Skeletal muscle satellite cell (primary cell): ENCODE measurements around the gene HOXA5.

Source experiments
- H3K27me3 ChIP-seq: 2 replicates; pipeline ENCODE4 v1.7.0; 2013; ENCODE audit warnings: low read length; ENCODE audit not compliant: control insufficient read depth, insufficient read depth
- H3K36me3 ChIP-seq: 2 replicates; pipeline ENCODE4 v1.7.0; 2013; ENCODE audit warnings: mild to moderate bottlenecking, control low read depth, low read length; ENCODE audit not compliant: insufficient read depth
- H3K4me1 ChIP-seq: 2 replicates; pipeline ENCODE4 v1.7.0; 2013; ENCODE audit warnings: low read length; ENCODE audit not compliant: control insufficient read depth, insufficient read depth
- H3K4me2 ChIP-seq: 2 replicates; pipeline ENCODE4 v1.7.0; 2013; ENCODE audit warnings: mild to moderate bottlenecking, low read length
- H3K4me3 ChIP-seq: 2 replicates; pipeline ENCODE4 v1.7.0; 2013; ENCODE audit warnings: low read length
- H3K9ac ChIP-seq: 2 replicates; pipeline ENCODE4 v1.7.0; 2013; ENCODE audit warnings: mild to moderate bottlenecking, low read depth, low read length, moderate library complexity
- H3K9me3 ChIP-seq: replicated peaks from 2 replicates; pipeline ENCODE4 v1.7.0; 2013; ENCODE audit warnings: mild to moderate bottlenecking, control low read depth, low read length

HOXA5 gene

DNA sequence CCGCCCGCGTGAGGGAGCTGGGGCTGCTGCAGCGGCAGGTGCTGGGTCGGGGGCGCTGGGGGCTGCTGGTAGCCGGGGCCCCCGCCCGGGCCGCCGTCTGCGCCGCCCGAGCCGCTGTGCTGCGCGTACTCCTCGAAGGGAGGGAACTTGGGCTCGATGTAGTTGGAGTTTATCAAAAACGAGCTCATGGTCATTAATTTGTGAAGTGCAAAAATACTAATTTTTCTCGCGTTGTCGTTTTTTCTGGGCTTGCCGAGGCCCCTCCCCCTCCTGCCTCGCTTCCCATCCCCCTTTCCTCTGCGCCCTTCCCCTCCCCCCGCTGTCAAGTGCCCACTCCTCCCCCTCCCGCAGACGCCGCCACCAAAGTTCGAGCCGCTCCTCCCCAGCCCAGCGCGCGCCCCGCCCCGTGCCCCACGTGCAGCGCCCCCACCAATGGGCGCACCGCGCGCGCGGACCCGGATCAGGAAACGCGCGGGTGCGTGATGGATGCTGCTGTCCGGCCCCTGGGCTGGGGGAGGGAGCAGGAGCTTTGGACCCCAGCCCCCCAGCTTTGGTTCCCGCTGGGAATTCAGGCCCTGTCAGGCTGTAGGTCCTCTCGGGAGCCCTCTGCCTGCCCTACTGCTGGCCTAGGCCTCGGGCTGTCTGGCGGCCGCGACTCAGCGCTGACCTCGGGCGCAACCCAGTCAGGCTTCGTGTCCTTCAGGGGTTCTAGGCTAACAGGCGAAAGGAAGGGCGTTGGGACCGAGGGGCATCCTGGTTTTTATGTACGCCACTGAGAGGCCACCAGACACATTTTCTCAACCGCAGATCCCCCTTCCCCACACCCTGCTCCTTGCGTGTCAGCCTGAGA lies 12.7 kb downstream of the HOXA5 start, which contains the start of gene HOXA4:
Gene HOXA4 (minus strand): TSS at position 218 of the 850 bp plus-strand sequence. CDS start 24 bp downstream, at position 194.
- Histone ChIP-seq H3K9me3 (no peaks in the 10 kb centered on the region), H3K36me3 (peaks cover 6% of the 10 kb centered on the region), H3K9ac (peak within 1 kb of the TSS; percentile 93), H3K4me2 (peak within 1 kb of the TSS; percentile 95), H3K4me1 (peaks cover 37% of the 10 kb centered on the region), H3K4me3 (peak within 1 kb of the TSS; percentile 91), H3K27me3 (no peaks in the 10 kb centered on the region)

DNA sequence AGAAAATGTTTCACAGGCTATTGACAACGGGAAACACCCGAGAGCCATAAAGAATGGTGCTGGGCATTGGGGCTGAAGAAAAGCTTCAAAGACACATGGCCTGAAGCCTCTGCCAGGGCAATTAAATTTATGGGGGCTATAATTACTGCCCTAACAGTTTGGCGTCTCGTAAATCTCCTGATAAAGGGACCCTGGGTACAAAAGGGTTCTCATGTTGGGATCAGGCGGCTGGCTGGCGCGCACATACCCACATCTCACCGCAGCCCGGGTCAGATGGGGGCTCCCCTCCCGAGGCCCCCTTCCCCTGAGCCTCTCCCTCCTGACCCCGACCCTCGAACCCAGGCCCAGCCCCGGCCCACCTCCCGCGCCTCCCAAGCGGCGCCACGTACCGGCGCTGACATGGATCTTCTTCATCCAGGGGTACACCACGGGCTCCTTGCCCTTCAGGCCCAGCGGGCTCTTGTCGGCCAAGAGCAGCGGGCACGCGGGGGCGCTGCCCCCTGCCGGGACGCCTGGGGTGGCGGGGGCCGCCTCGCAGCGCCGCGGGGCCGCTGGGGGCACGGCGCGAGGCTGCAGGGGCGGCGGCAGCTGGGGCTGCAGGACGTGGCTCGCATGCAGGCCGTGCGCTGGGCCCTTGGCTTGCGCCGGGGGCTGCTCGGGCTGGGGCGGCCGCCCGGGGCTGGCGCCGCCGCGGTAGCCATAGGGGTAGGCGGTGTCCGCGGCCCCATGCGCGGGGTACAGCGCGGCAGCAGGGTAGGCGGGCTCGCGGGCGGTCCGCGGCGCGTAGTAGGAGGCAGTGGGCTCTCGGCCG lies 13.5 kb downstream of the HOXA5 start:
- Histone ChIP-seq H3K4me1 (peaks cover 28% of the 10 kb centered on the region), H3K36me3 (peaks cover 8% of the 10 kb centered on the region), H3K4me2 (peak overlapping the region; percentile 95), H3K9me3 (no peaks in the 10 kb centered on the region), H3K27me3 (no peaks in the 10 kb centered on the region), H3K4me3 (peak overlapping the region; percentile 91), H3K9ac (peak overlapping the region; percentile 80)

DNA sequence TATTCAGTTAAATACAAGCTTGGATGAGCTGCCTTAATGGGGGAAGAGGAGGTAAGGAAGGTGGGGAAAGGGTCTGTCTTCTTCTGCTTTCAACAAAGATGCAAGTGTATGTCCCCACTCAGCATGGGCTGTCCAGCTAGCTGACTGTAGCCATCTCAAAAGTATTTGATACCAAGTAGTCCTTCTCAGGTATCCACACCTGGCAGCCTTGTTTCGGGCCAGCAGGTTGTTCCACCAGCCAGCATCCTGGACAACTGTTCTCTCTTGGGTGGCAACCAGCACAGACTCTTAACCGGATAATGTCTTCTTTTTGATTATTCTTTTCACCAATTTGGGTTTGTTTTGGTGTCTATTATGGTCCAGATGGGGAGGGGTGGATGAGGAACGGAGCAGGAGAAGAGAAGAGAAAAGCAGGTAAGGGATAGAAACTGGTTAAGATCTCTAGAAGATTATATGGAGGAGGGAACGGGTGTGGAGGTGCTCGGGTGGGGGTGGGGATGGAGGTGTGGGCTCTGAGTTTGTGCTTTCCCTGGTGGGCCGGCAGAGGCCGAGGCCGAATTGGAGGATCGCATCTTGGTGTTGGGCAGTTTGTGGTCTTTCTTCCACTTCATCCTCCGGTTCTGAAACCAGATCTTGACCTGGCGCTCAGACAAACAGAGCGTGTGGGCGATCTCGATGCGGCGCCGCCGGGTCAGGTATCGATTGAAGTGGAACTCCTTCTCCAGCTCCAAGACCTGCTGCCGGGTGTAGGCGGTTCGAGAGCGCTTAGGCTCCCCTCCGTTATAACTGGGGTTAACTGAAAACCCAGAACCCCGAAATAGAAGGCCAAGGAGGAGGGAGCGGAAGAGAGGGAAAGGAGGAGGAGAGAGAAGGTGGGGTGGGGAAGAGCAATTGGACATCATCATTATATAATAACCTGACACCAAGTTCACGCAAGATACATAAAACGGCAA lies 14.4 kb downstream of the HOXA5 start:
- Histone ChIP-seq H3K36me3 (peaks cover 11% of the 10 kb centered on the region), H3K9ac (peak overlapping the region; percentile 80), H3K4me1 (peaks cover 21% of the 10 kb centered on the region), H3K4me2 (peak overlapping the region; percentile 95), H3K27me3 (no peaks in the 10 kb centered on the region), H3K9me3 (no peaks in the 10 kb centered on the region), H3K4me3 (peak overlapping the region; percentile 91)

DNA sequence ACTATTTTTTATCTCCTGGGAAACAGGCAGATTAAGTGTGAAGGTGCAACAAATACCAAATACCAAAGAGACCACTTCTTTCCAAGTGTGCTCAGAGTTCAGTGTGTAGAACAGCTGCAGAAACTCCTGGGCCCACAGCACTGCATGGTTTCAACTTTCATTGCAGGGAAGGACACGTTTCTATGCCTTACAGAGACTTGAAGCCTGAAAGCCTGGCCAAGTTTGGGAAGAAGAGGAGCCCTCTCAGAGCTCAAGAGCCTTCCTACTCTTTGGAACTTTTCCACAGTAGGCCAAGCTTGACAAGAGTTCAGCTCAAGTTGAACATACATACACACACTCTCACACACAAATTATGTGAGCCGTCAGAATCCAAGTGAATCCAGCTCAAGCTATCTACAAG lies 15.4 kb downstream of the HOXA5 start:
- Histone ChIP-seq H3K4me3 (no peak overlapping the region), H3K4me2 (no peak overlapping the region), H3K36me3 (peaks cover 11% of the 10 kb centered on the region), H3K4me1 (peaks cover 16% of the 10 kb centered on the region), H3K27me3 (no peaks in the 10 kb centered on the region), H3K9ac (no peak overlapping the region), H3K9me3 (no peaks in the 10 kb centered on the region)

DNA sequence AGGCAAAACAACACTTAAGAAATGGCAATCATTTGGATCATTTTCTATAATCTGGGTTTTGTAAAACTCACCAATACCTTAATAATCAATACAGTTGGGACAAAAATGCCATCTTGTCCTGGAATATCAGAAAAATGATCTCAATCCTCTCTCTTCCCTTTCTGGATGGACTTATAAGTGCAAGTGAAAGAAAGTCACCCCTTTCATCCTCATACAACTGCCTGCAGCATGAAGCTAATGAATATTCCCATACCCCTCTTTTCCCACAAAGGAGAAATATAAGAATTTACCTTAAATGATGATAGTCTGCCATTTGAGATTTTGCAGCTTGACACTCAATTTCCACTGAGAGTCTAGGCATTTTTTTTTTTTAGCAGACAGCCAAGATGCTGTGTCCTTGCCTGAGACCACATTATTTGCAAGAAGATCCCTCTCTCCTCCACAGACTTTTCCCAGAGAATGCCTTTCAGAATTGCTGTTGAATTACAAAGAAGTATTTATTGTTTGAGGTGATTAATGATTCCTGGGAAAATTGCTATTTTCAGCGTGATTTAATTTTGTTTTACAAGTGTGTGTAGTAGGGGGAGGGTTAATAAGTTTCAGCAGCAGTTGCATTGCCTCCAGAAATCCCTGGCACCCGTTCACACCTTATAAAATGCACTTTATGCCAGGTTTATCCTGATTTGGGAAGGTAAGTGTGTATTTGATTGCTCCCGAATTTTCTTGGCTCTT lies 16.7 kb downstream of the HOXA5 start:
- H3K4me3 ChIP-seq = no peak overlapping the region
- peaks cover 16% of the 10 kb centered on the region for H3K4me1 ChIP-seq
- H3K27me3 ChIP-seq = no peaks in the 10 kb centered on the region
- peaks cover 20% of the 10 kb centered on the region for H3K36me3 ChIP-seq
- H3K9ac ChIP-seq = no peak overlapping the region
- no peaks in the 10 kb centered on the region for H3K9me3 ChIP-seq
- no peak overlapping the region for H3K4me2 ChIP-seq

DNA sequence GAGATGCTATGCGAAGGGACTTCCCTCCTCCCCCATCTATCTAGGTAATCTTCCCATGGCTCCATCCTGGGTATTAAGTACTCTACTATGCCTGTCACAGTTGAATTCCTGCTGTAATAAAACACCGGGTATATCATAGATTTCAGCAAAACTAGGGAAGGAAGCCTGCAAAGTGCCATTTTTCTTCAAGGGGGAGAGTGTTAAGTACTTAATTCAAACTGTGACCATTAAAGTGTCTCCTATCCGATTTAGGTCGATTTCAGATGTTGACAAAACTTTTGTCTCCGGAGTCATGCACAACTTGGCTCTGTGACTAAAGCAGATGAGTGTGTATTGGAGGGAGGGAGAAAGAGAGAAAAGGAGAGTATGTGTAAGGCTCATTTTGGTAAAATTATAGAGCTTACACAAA lies 17.5 kb downstream of the HOXA5 start:
- Histone ChIP-seq H3K27me3 (no peaks in the 10 kb centered on the region), H3K9ac (no peak overlapping the region)

DNA sequence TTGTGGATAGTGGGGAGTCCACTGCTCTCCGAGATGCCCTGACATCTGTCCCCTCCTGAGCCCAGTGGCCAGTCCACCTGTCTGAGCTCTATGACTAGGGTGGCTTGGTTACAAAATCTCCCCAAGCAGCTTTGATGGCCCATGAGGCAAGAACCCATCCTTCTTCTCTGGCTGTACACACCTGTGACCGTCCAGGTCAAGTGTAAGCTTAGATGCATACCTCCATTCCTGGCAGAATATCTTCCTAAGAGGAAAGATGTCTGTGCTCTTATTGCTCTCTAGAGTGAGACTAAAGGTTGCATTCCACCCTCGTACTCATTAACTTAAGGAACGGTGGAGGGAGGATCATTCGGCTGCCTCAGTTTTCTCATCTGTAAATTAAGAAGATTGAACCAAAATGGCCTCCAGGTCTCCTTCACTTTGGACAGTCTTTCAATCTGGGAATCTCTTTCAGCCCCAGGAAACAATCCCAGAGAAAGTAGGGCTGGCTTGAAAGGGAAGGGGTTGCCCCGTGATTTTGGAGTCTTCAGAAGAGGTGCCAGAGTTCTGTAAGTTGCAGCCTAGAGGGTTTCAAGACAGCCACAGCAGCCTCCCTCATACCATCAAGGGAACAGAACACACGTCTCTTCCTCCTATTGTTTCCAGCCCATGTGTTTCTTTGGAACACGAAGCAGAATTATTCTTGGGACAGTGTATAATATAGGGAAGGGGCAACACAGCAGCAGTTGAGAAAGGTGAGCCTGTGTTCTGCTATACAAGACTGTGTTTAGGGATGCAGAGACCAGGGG lies 18.4 kb downstream of the HOXA5 start:
- peaks cover 8% of the 10 kb centered on the region for H3K4me1 ChIP-seq
- H3K9ac ChIP-seq = no peak overlapping the region
- H3K4me2 ChIP-seq = no peak overlapping the region
- H3K36me3 ChIP-seq = peaks cover 20% of the 10 kb centered on the region
- no peak overlapping the region for H3K4me3 ChIP-seq
- H3K27me3 ChIP-seq = no peaks in the 10 kb centered on the region
- no peaks in the 10 kb centered on the region for H3K9me3 ChIP-seq

More for the DNA sequence above, 17.5 kb downstream of the HOXA5 start:
- H3K9me3 ChIP-seq = no peaks in the 10 kb centered on the region
- peaks cover 9% of the 10 kb centered on the region for H3K4me1 ChIP-seq
- H3K36me3 ChIP-seq = peaks cover 20% of the 10 kb centered on the region
- H3K4me3 ChIP-seq = no peak overlapping the region
- H3K4me2 ChIP-seq = no peak overlapping the region

DNA sequence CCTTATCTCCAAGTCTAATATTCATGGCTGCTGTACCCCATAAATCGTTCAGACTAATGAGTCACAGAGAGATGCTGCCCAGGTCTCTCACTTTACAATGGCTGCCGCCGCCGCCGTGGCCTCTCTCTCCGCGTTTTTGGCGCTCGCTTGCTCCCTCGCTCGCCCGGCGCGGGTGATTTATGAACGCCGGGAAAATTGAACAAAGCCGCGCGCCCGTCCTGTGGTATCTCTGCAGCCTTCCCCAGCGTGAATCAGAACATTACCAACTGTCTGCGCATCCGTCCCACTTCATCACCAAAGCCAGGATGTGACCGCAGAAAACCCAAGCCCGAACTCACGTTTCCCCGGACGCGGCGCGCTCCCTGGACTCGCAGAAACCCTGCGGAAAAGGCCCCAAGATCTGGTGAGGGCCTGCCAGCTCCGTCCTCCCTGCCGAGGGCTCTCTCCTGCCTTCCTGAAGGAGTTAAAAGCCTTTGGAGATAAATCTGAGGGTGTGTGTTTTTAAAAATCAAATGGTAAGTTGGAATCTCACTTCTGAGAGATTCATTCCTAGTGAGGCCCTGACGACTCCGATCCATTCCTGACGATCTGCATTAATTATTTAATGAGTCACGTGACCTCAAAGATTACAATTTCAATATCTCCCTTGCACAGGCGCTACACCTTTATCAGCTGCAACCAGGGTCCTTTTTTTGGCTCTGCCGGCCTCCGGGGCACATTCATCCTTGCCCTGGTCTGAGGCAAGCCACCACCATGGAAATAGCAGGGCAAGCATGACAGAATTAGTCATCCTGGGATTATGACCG lies 19.2 kb downstream of the HOXA5 start:
- Histone ChIP-seq H3K9ac (no peak overlapping the region), H3K36me3 (peaks cover 20% of the 10 kb centered on the region), H3K4me3 (no peak overlapping the region), H3K9me3 (no peaks in the 10 kb centered on the region), H3K4me2 (no peak overlapping the region), H3K27me3 (no peaks in the 10 kb centered on the region), H3K4me1 (peaks cover 1% of the 10 kb centered on the region)

DNA sequence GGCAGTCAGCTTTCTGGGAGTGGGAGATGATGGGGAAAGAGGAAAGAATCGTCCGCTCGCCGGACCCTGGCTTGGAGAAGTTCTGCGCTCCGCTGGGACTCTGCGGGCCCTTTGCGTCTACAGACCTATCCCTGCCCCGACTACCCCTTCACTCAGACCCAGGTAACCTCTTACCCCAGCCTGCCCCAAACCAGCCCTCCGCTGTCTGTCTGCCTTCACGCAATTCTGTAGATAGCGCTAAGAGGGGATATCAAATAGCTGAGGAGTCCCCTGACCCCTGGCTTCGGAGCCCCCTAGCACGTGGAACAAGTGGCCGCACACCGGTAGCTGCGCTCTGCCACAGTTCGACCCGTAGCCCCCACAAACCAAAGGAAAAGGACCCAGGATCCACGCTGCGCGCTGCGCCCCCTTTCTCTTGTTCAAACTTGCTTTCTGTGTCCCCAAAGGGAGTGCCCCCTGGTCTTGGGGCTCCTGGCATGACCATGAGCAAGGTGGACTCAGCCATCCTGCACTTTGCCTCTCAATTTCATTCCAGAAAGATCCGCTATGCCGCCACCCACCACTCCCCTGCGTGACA lies 19.9 kb downstream of the HOXA5 start:
- Histone ChIP-seq H3K9me3 (no peaks in the 10 kb centered on the region), H3K27me3 (no peaks in the 10 kb centered on the region), H3K4me2 (no peak overlapping the region), H3K36me3 (peaks cover 13% of the 10 kb centered on the region), H3K4me3 (no peak overlapping the region), H3K9ac (no peak overlapping the region), H3K4me1 (no peaks in the 10 kb centered on the region)
